GM12801 (cell line): Measurements from ENCODE around the gene ASTN2.

Experiments used
- TF ChIP-seq, protein P1 (sequence below): IDR thresholded peaks from one replicate; pipeline ENCODE4 v1.5.1; 2011; ENCODE audit warnings: control low read depth; ENCODE audit not compliant: insufficient read length; ENCODE audit errors: extremely low read depth

The ASTN2 gene

GRCh38 chr9:116448431-116448830 is 966.4 kb downstream of the ASTN2 start:
- TF ChIP-seq, protein P1, sequence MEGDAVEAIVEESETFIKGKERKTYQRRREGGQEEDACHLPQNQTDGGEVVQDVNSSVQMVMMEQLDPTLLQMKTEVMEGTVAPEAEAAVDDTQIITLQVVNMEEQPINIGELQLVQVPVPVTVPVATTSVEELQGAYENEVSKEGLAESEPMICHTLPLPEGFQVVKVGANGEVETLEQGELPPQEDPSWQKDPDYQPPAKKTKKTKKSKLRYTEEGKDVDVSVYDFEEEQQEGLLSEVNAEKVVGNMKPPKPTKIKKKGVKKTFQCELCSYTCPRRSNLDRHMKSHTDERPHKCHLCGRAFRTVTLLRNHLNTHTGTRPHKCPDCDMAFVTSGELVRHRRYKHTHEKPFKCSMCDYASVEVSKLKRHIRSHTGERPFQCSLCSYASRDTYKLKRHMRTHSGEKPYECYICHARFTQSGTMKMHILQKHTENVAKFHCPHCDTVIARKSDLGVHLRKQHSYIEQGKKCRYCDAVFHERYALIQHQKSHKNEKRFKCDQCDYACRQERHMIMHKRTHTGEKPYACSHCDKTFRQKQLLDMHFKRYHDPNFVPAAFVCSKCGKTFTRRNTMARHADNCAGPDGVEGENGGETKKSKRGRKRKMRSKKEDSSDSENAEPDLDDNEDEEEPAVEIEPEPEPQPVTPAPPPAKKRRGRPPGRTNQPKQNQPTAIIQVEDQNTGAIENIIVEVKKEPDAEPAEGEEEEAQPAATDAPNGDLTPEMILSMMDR = no peak

GRCh38 chr9:116447934-116448333 is 966.9 kb downstream of the ASTN2 start:
- TF ChIP-seq, protein P1 = no peak

- TF ChIP-seq, protein P1 = no peak
These were observed 972.3 kb downstream of the ASTN2 start for GRCh38 chr9:116442528-116442927.

GRCh38 chr9:116437411-116438370 is 977.2 kb downstream of the ASTN2 start:
- TF ChIP-seq, protein P1 = no peak

GRCh38 chr9:116436121-116436520 is 978.7 kb downstream of the ASTN2 start:
- TF ChIP-seq, protein P1 = no peak

DNA sequence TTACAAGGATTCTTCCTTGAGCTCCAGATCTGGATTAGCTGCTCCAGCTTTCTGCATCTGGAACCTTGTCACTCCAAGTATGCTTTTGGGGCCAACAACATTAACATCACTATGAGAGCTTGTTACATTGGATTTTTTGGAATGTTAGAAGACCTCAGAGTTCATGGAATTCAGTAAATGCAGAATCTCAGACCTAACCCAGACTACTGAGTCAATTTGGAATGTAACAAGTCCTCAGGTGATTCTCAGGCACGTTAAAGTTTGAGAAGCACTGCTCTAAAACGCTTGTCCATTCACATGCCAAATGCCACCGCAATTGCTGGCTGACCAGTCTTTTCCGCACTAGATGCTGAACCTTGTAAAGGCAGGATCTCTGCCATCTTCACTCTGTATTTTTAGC is 979.2 kb downstream of the ASTN2 start:
- TF ChIP-seq, protein P1 = no peak

DNA sequence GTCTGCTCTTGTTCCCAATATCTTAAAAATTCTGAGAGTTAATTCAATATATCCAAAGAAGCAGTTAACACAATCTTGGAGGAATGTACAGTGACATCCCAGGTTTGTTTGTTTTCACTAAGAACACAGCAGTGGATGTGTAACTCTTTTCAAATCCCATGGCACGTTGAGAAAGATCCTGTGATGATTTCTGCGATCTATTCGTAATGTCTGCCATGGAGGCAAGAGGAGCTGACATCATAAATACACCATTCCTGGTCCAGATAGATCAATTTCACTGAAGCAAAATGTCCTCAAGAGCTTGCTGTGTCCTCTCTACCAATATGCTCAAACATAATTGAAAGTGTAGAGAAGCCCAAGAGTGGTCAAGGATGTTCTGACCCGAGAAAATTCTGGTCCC is 980.5 kb downstream of the ASTN2 start:
- TF ChIP-seq, protein P1 = no peak
